PC-3 (cell line): ENCODE data around the gene SDF2L1. TPM values are rescaled to one million over a fixed set of nuclear protein-coding genes. Genes with fewer than 3 reads are reported as not detected.

Experiments used
- ATAC-seq: fragments of 200-7000 bp; cut with Tn5 transposase; 2 replicates; pipeline ENCODE4 v1.9.1; 2020; ENCODE audit warnings: mild to moderate bottlenecking, moderate library complexity
- BruUV-seq: library from RNA; stranded (reverse); fragments of 400-500 nt; replicated peaks from 2 replicates; lab custom pipeline; 2021; lab: Mats Ljungman, UMichigan
- CTCF ChIA-PET: fragments of 300-600 bp; sonication (Branson Sonifier 250); formaldehyde crosslinking; loops from one replicate; lab custom pipeline; 2022; ENCODE audit warnings: antibody characterized with exemption; lab: Charles Lee
- POLR2A ChIA-PET: fragments of 300-600 bp; sonication (Branson Sonifier 250); formaldehyde crosslinking; loops from one replicate; lab custom pipeline; 2022; ENCODE audit warnings: antibody characterized with exemption; ENCODE audit not compliant: unreplicated experiment; lab: Charles Lee
- DNase-seq: peaks from one replicate; pipeline ENCODE4 v3.0.0-alpha.2; 2015
- H2AFZ ChIP-seq: fragments of 300-600 bp; sonication (generic); 2 replicates; pipeline ENCODE4 v1.6.0; 2016; ENCODE audit warnings: antibody characterized with exemption, low read length
- H3F3A ChIP-seq: fragments of 300-600 bp; sonication (generic); one replicate; pipeline ENCODE4 v1.6.0; 2017; ENCODE audit warnings: antibody characterized with exemption, low read length, control low read depth, mild to moderate bottlenecking; ENCODE audit not compliant: unreplicated experiment
- H3K27ac ChIP-seq: fragments of 300-600 bp; sonication (generic); 2 replicates; pipeline ENCODE4 v1.5.1; 2016; ENCODE audit warnings: mild to moderate bottlenecking, low read length
- H3K27me3 ChIP-seq: fragments of 300-600 bp; sonication (generic); 2 replicates; pipeline ENCODE4 v1.6.1; 2016; ENCODE audit warnings: low read length, mixed read lengths
- H3K36me3 ChIP-seq: fragments of 300-600 bp; sonication (generic); 2 replicates; pipeline ENCODE4 v1.6.1; 2016; ENCODE audit warnings: low read depth, mixed run types, low read length, mixed read lengths
- H3K4me1 ChIP-seq: fragments of 300-600 bp; sonication (generic); 2 replicates; pipeline ENCODE4 v1.5.1; 2016; ENCODE audit warnings: low read length; ENCODE audit not compliant: insufficient read depth
- H3K4me2 ChIP-seq: fragments of 300-600 bp; sonication (generic); 2 replicates; pipeline ENCODE4 v1.6.0; 2016; ENCODE audit warnings: low read length
- H3K4me3 ChIP-seq: fragments of 300-600 bp; sonication (generic); 2 replicates; pipeline ENCODE4 v1.5.1; 2016; ENCODE audit warnings: mild to moderate bottlenecking, low read length, mixed read lengths
- H3K79me2 ChIP-seq: fragments of 300-600 bp; sonication (generic); 2 replicates; pipeline ENCODE4 v1.6.1; 2017; ENCODE audit warnings: low read length, mixed read lengths
- H3K9ac ChIP-seq: fragments of 300-600 bp; sonication (generic); 2 replicates; pipeline ENCODE4 v1.6.0; 2016; ENCODE audit warnings: mild to moderate bottlenecking, low read length
- H3K9me2 ChIP-seq: fragments of 300-600 bp; sonication (generic); replicated peaks from 2 replicates; pipeline ENCODE4 v1.6.1; 2016; ENCODE audit warnings: mixed run types, low read length, mixed read lengths
- H3K9me3 ChIP-seq: fragments of 300-600 bp; sonication (generic); 2 replicates; pipeline ENCODE4 v1.6.1; 2016; ENCODE audit warnings: low read length, mixed read lengths
- H4K20me1 ChIP-seq: fragments of 300-600 bp; sonication (generic); 2 replicates; pipeline ENCODE4 v1.6.1; 2016; ENCODE audit warnings: low read length, mixed read lengths
- CTCF ChIP-seq: fragments of 300-600 bp; sonication (generic); conservative IDR thresholded peaks from 2 replicates; pipeline ENCODE4 v1.5.1; 2017; ENCODE audit warnings: antibody characterized with exemption, low read depth, mild to moderate bottlenecking, low read length
- EZH2 ChIP-seq: fragments of 300-600 bp; sonication (generic); IDR thresholded peaks from one replicate; pipeline ENCODE4 v1.6.1; 2017; ENCODE audit warnings: antibody characterized with exemption, mild to moderate bottlenecking, low read length; ENCODE audit not compliant: unreplicated experiment
- EZH2phosphoT487 ChIP-seq: fragments of 300-600 bp; sonication (generic); IDR thresholded peaks from 2 replicates; pipeline ENCODE4 v1.6.1; 2018; ENCODE audit warnings: mild to moderate bottlenecking, antibody characterized with exemption, low read length, borderline replicate concordance
- intact Hi-C: fragments of 100-400 bp; cut with micrococcal nuclease; formaldehyde crosslinking; loops from 2 replicates; pipeline ENCODE4 v1.9.0; 2023
- total RNA-seq: library from RNA; depleted of rRNA; stranded (reverse); fragments of >200 nt; gene quantifications from 2 replicates; pipeline ENCODE4 v1.2.3, GENCODE V29; 2014

Gene SDF2L1
- total RNA-seq, 1 experiment from 2014 or later: 180 TPM

GRCh38 chr22:21661991-21662390 is 19.9 kb downstream of the SDF2L1 start:
- no peak overlapping the region for H3K4me2 ChIP-seq
- no peaks in the 10 kb centered on the region for H3F3A ChIP-seq
- H3K27ac ChIP-seq: no peak overlapping the region
- DNase-seq (no peak), ATAC-seq (no peak)
- no peak for TF ChIP-seq CTCF
- no peak for TF ChIP-seq EZH2phosphoT487
- TF ChIP-seq EZH2: no peak
- H2AFZ ChIP-seq: no peak overlapping the region
- no peaks in the 10 kb centered on the region for H3K27me3 ChIP-seq
- no peak overlapping the region for H3K9ac ChIP-seq
- no peaks in the 10 kb centered on the region for H4K20me1 ChIP-seq
- no peaks in the 10 kb centered on the region for H3K36me3 ChIP-seq
- CTCF ChIA-PET: no interaction called here
- no peak overlapping the region for H3K4me3 ChIP-seq
- no TSS peak for BruUV-seq
- H3K9me2 ChIP-seq: no peaks in the 10 kb centered on the region
- H3K79me2 ChIP-seq: peaks cover 8% of the 10 kb centered on the region
- intact Hi-C loops: no loop called here
- peaks cover 4% of the 10 kb centered on the region; the same call in 1 of the 2 replicates for H3K4me1 ChIP-seq
- POLR2A ChIA-PET: no interaction called here
- no peaks in the 10 kb centered on the region for H3K9me3 ChIP-seq

- H3K4me3 ChIP-seq: no peak overlapping the region
- no peaks in the 10 kb centered on the region for H3K9me2 ChIP-seq
- intact Hi-C loops: no loop called here
- no peak overlapping the region for H3K4me2 ChIP-seq
- H4K20me1 ChIP-seq: no peaks in the 10 kb centered on the region
- no peaks in the 10 kb centered on the region for H3K27me3 ChIP-seq
- no peaks in the 10 kb centered on the region for H3F3A ChIP-seq
- H3K9ac ChIP-seq: no peak overlapping the region
- no peak overlapping the region for H3K27ac ChIP-seq
- no TSS peak for BruUV-seq
- TF ChIP-seq EZH2phosphoT487 (no peak), EZH2 (no peak), CTCF (no peak)
- ChIA-PET CTCF (no interaction called here), POLR2A (no interaction called here)
- H3K79me2 ChIP-seq: peaks cover 21% of the 10 kb centered on the region
- ATAC-seq (no peak), DNase-seq (no peak)
- H3K36me3 ChIP-seq: no peaks in the 10 kb centered on the region
- H3K9me3 ChIP-seq: no peaks in the 10 kb centered on the region
- no peak overlapping the region for H2AFZ ChIP-seq
- H3K4me1 ChIP-seq: no peaks in the 10 kb centered on the region
These were observed 21.6 kb downstream of the SDF2L1 start for GRCh38 chr22:21663738-21664137.

- Histone ChIP-seq H3K27me3 (no peaks in the 10 kb centered on the region), H3K9ac (peak overlapping the region; percentile 86), H3K36me3 (no peaks in the 10 kb centered on the region), H3K79me2 (peaks cover 27% of the 10 kb centered on the region), H3K4me2 (peak overlapping the region; percentile 93), H3K9me2 (no peaks in the 10 kb centered on the region), H2AFZ (peak overlapping the region; percentile 85), H3K9me3 (no peaks in the 10 kb centered on the region), H4K20me1 (no peaks in the 10 kb centered on the region), H3K4me1 (peaks cover 9% of the 10 kb centered on the region), H3K4me3 (peak overlapping the region; percentile 87), H3F3A (no peaks in the 10 kb centered on the region), H3K27ac (no peak overlapping the region)
- no peak for DNase-seq
- ChIA-PET POLR2A (interaction anchor here (0.5 to 0.6 kb wide), 2 partner anchors 71 to 248 kb away, joined by 3 read pairs; partner anchors contain the start of gene YPEL1), CTCF (no interaction called here)
- intact Hi-C loops: no loop called here
- BruUV-seq: no TSS peak
- TF ChIP-seq CTCF (no peak), EZH2 (no peak), EZH2phosphoT487 (no peak)
- no peak for ATAC-seq
These were observed 23.1 kb downstream of the SDF2L1 start for GRCh38 chr22:21665047-21665851.
